Liver (tissue), 9 donors: Measurements from ENCODE around the gene C3orf18. TPM values are rescaled to one million over a fixed set of nuclear protein-coding genes. Genes with fewer than 3 reads are reported as not detected.

ENCODE experiments used
- DNase-seq: peaks from one replicate; pipeline ENCODE4 v3.0.0-alpha.2; 2017; ENCODE audit warnings: low spot score
- H3K27ac ChIP-seq, 2 donors: one replicate each; pipeline ENCODE4 v1.7.0; 2013; ENCODE audit warnings: inconsistent platforms in 2 of 2, low read length in 2 of 2, control low read depth in 1 of 2, low read depth in 1 of 2, mild to moderate bottlenecking in 1 of 2
- H3K27me3 ChIP-seq, 4 donors: one replicate each; pipeline versions ENCODE4 v1.6.1 to v1.7.0; 2013; ENCODE audit warnings: low read length in 3 of 4, inconsistent platforms in 1 of 4, mild to moderate bottlenecking in 1 of 4, moderate library complexity in 1 of 4; ENCODE audit not compliant: control insufficient read depth in 4 of 4, insufficient read depth in 4 of 4
- H3K36me3 ChIP-seq, 4 donors: one replicate each; pipeline versions ENCODE4 v1.6.1 to v1.7.0; 2013; ENCODE audit warnings: low read length in 3 of 4, mild to moderate bottlenecking in 3 of 4, low read depth in 1 of 4, moderate library complexity in 1 of 4; ENCODE audit not compliant: control insufficient read depth in 4 of 4, insufficient read depth in 3 of 4
- H3K4me1 ChIP-seq, 4 donors: one replicate each; pipeline versions ENCODE4 v1.6.1 to v1.7.0; 2013; ENCODE audit warnings: low read length in 3 of 4, mild to moderate bottlenecking in 3 of 4, moderate library complexity in 1 of 4; ENCODE audit not compliant: control insufficient read depth in 4 of 4, insufficient read depth in 4 of 4
- H3K4me3 ChIP-seq, 3 donors: one replicate each; pipeline versions ENCODE4 v1.6.1 to v1.7.0; 2013; ENCODE audit warnings: low read length in 3 of 3, control low read depth in 1 of 3, low read depth in 1 of 3, mild to moderate bottlenecking in 1 of 3
- H3K9ac ChIP-seq, 2 donors: one replicate each; pipeline ENCODE4 v1.7.0; 2013; ENCODE audit warnings: low read length in 2 of 2, mild to moderate bottlenecking in 2 of 2, moderate library complexity in 2 of 2, control low read depth in 1 of 2, low read depth in 1 of 2
- H3K9me3 ChIP-seq, 4 donors: one replicate each; pipeline versions ENCODE4 v1.6.1 to v1.7.0; 2013; ENCODE audit warnings: low read length in 3 of 4; ENCODE audit not compliant: control insufficient read depth in 4 of 4
- ATF3 ChIP-seq: IDR thresholded peaks from 2 replicates; pipeline ENCODE4 v1.6.1; 2016; ENCODE audit warnings: antibody characterized with exemption
- CTCF ChIP-seq: fragments of 150-350 bp; IDR thresholded peaks from 2 replicates; pipeline ENCODE4 v1.5.1; 2017; ENCODE audit warnings: improper control_type of control experiment, low read depth, low read length; ENCODE audit not compliant: missing input control
- EGR1 ChIP-seq, 2 donors: IDR thresholded peaks; 2 replicates each; pipeline ENCODE4 v1.6.1; 2016 to 2018; ENCODE audit warnings: antibody characterized with exemption in 2 of 2, low read depth in 2 of 2
- FOXA1 ChIP-seq: IDR thresholded peaks from 2 replicates; pipeline ENCODE4 v1.6.1; 2016; ENCODE audit warnings: antibody characterized with exemption
- FOXA2 ChIP-seq: IDR thresholded peaks from 2 replicates; pipeline ENCODE4 v1.6.1; 2016; ENCODE audit warnings: antibody characterized with exemption
- GABPA ChIP-seq, 2 donors: IDR thresholded peaks in 1 of 2; conservative IDR thresholded peaks in 1 of 2; 2 replicates each; pipeline ENCODE4 v1.6.1; 2016; ENCODE audit warnings: antibody characterized with exemption in 2 of 2, mild to moderate bottlenecking in 1 of 2, moderate library complexity in 1 of 2
- HNF4A ChIP-seq, 2 donors: conservative IDR thresholded peaks; 2 replicates each; pipeline ENCODE4 v1.6.1; 2016; ENCODE audit warnings: antibody characterized with exemption in 2 of 2, mild to moderate bottlenecking in 2 of 2
- JUND ChIP-seq, 2 donors: IDR thresholded peaks; 2 replicates each; pipeline ENCODE4 v1.6.1; 2016; ENCODE audit warnings: antibody characterized with exemption in 2 of 2
- MAX ChIP-seq: IDR thresholded peaks from 2 replicates; pipeline ENCODE4 v1.6.1; 2016; ENCODE audit warnings: antibody characterized with exemption
- NR2F2 ChIP-seq: IDR thresholded peaks from 2 replicates; pipeline ENCODE4 v1.6.1; 2016; ENCODE audit warnings: antibody characterized with exemption
- RAD21 ChIP-seq, 2 donors: IDR thresholded peaks; 2 replicates each; pipeline ENCODE4 v1.6.1; 2016; ENCODE audit warnings: antibody characterized with exemption in 2 of 2, mild to moderate bottlenecking in 2 of 2
- RXRA ChIP-seq, 2 donors: IDR thresholded peaks; 2 replicates each; pipeline ENCODE4 v1.6.1; 2017 to 2018; ENCODE audit warnings: antibody characterized with exemption in 2 of 2, mild to moderate bottlenecking in 1 of 2
- SP1 ChIP-seq: IDR thresholded peaks from 2 replicates; pipeline ENCODE4 v1.6.1; 2018; ENCODE audit warnings: antibody characterized with exemption, mild to moderate bottlenecking
- TAF1 ChIP-seq: conservative IDR thresholded peaks from 2 replicates; pipeline ENCODE4 v1.6.1; 2016; ENCODE audit warnings: antibody characterized with exemption, mild to moderate bottlenecking
- YY1 ChIP-seq: IDR thresholded peaks from 2 replicates; pipeline ENCODE4 v1.6.1; 2016; ENCODE audit warnings: antibody characterized with exemption, mild to moderate bottlenecking
- ZBTB33 ChIP-seq: IDR thresholded peaks from 2 replicates; pipeline ENCODE4 v1.6.1; 2016; ENCODE audit warnings: antibody characterized with exemption
- WGBS: extraction: QIAGEN DNeasy Blood & Tissue Kit; methylation state at CpG from one replicate; pipeline ENCODE4 v1.1.7; 2013; 5-methylcytosine and 5-hydroxymethylcytosine counted together
- polyA plus RNA-seq, 2 donors: library from polyadenylated mRNA; stranded (reverse) in 1 of 2; unstranded in 1 of 2; fragments of 200-250 nt in 1 of 2; fragments of >200 nt in 1 of 2; fragmentation: Nextera tagmentation in 1 of 2; extraction: Ambion mirVana in 1 of 2; gene quantifications; one replicate each; pipeline versions ENCODE4 v1.2.1 to v1.2.3, GENCODE V29; 2013 to 2015
- total RNA-seq, 2 donors: library from RNA; depleted of rRNA; stranded (reverse); fragments of >200 nt; gene quantifications; one replicate each; pipeline ENCODE4 v1.2.3, GENCODE V29; 2014
- donor health status: healthy.
- donor health status: healthy.
- donor health status: healthy.
- donor health status: healthy.
- donor health status: healthy.

C3orf18 gene
- total RNA-seq (1 to 10 TPM; 1.8 to 2.7 TPM), polyA plus RNA-seq (1 to 10 TPM in 1 of 2 donors, under 1 TPM in 1; 0.54 to 1.1 TPM)

GRCh38 chr3:50567386-50568167 is at the start of gene C3orf18:
Gene C3orf18 (minus strand): TSS chr3:50567747. CDS start chr3:50565699, 2,048 bp downstream.
- DNase-seq, result peak; percentile 90
- peak within 1 kb of the TSS in 1 of 2 donors; percentile 57 for H3K9ac ChIP-seq
- no peaks in the 10 kb centered on the region for H3K27me3 ChIP-seq
- peak within 1 kb of the TSS; percentile 13 to 90 (median 15) for H3K4me3 ChIP-seq
- 6% methylated on average over 53 of the region's 53 CpGs for WGBS
- peaks cover 12 to 50% (median 38%) of the 10 kb centered on the region in 4 donors for H3K4me1 ChIP-seq
- H3K27ac ChIP-seq, result no peak within 1 kb of the TSS
- H3K36me3 ChIP-seq, result no peaks in the 10 kb centered on the region
- TF ChIP-seq ATF3 (no peak), SP1 (peak; percentile 79), YY1 (no peak), HNF4A (conservative IDR thresholded peaks at IDR 0.05) (no peak)
- no peaks in the 10 kb centered on the region for H3K9me3 ChIP-seq

- Histone ChIP-seq H3K36me3 (no peaks in the 10 kb centered on the region), H3K4me3 (peak overlapping the region; percentile 56 to 73 (median 71)), H3K9ac (peak overlapping the region in 1 of 2 donors; percentile 52), H3K9me3 (no peaks in the 10 kb centered on the region), H3K27ac (peak overlapping the region; percentile 70 to 74), H3K4me1 (peaks cover 3 to 58% (median 38%) of the 10 kb centered on the region in 4 donors), H3K27me3 (no peaks in the 10 kb centered on the region)
- DNase-seq, result peak; percentile 90
- TF ChIP-seq EGR1 (IDR thresholded peaks at IDR 0.05; ENCODE audit: low read depth in 2 of 2) (peak in 1 of 2 donors; percentile 44), SP1 (peak; percentile 14), GABPA (IDR thresholded peaks at IDR 0.05 in 1 of 2, conservative IDR thresholded peaks at IDR 0.05 in 1 of 2) (peak in 1 of 2 donors; percentile 47), RXRA (IDR thresholded peaks at IDR 0.05) (no peak)
- WGBS, result 1% methylated on average over 22 of the region's 22 CpGs
Observed at GRCh38 chr3:50616770-50617095, 49.2 kb upstream of the C3orf18 start.

- peak; percentile 81 for DNase-seq
- peaks cover 3 to 58% (median 38%) of the 10 kb centered on the region in 4 donors for H3K4me1 ChIP-seq
- TF ChIP-seq TAF1, result no peak
- TF ChIP-seq GABPA (IDR thresholded peaks at IDR 0.05 in 1 of 2, conservative IDR thresholded peaks at IDR 0.05 in 1 of 2), result no peak
- no peak for TF ChIP-seq ZBTB33
- TF ChIP-seq HNF4A (conservative IDR thresholded peaks at IDR 0.05), result no peak
- TF ChIP-seq CTCF, result peak; percentile 99
- no peak for TF ChIP-seq NR2F2
- TF ChIP-seq MAX, result no peak
- no peak for TF ChIP-seq FOXA1
- no peak for TF ChIP-seq JUND (IDR thresholded peaks at IDR 0.05)
- no peak for TF ChIP-seq RXRA (IDR thresholded peaks at IDR 0.05)
- no peak for TF ChIP-seq FOXA2
- peak; percentile 99 for TF ChIP-seq RAD21 (IDR thresholded peaks at IDR 0.05)
- TF ChIP-seq ATF3, result no peak
- 4% methylated on average over 24 of the region's 24 CpGs for WGBS
- peak overlapping the region in 1 of 2 donors; percentile 52 for H3K9ac ChIP-seq
- H3K4me3 ChIP-seq, result peak overlapping the region; percentile 56 to 73 (median 71)
- no peaks in the 10 kb centered on the region for H3K9me3 ChIP-seq
- H3K27ac ChIP-seq, result peak overlapping the region; percentile 70 to 74
- no peaks in the 10 kb centered on the region for H3K27me3 ChIP-seq
- H3K36me3 ChIP-seq, result no peaks in the 10 kb centered on the region
Observed at GRCh38 chr3:50616003-50616769, 48.6 kb upstream of the C3orf18 start.
